ENCODE data around the gene TMEM18.
A peak's percentile ranks its signal among the peaks of the same experiment; 100 is the strongest.
"Not testable (repeated sequence)": the region's sequence is repeated elsewhere in the genome, so short reads cannot be mapped to it uniquely, and the experiment has no call there.

TMEM18 gene

DNA sequence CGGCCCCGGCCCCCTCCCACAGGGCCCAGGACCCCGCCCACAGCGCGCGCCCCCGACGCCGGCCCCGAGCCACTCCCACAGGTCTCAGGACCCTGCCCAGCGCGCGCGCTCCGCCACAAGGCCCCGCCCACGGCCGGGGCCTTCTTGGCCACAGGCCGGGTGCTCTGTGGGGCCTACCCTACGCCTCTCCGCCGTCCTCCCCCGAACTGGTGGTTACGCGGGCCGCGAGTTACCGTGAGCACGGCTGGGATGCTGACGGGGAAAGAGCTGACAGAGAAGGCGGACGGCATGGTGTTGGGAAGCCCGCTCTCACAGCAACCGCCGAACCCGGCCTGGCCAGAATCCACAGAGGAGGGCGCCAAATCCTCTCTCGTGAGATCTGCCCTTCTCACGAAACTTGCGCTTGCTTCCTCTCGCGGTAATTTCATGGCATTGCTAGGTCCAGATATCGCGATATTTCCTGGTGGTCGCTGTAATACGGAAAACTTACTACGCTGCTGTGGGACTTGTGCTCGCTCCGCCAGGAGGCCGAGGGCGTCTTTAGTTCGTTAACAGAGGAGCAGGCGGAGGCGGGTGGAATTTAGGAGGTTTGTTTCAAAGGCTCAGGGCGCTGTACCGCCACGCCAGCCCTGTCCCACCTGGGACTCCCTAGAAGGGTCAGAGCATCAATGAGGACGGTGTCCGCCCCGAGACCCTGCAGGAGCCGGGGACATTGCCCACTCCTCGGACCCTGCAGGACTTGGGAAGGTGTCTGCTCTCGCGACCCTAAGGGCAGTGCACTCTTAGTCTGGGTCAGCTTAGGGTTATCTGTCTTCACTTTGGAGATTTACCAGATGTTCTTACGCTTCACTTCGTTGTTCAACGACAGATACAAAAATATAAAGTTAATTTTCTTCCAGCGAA, at the start of gene TMEM18:
TSS of gene TMEM18 (minus strand) at position 351 of the 903 bp plus-strand sequence. CDS start at position 290, 61 bp downstream.
- peak; percentile 98 to 99 for DNase-seq (ENCODE audit: low read depth in 2 of 2)

DNA sequence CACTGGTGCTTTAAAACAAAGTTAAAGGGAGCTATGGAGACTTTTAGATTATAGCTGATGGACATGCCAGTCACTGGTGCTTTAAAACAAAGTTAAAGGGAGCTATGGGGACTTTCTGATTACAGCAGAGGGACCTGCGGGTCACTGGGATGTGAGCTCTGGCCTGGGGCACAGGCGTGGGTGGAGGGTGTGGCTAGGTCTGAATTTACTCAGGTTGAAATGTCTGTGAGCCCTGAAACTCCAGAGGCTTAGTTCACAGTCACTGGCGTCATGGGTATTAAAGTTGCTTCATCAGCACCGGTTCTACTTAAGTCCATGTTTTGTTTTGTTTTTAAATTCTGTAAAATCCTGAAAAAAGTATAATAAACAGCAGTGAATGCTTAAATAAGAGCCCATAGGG, 49.0 kb upstream of the TMEM18 start:
- DNase-seq (ENCODE audit: low read depth in 2 of 2): no peak

DNA sequence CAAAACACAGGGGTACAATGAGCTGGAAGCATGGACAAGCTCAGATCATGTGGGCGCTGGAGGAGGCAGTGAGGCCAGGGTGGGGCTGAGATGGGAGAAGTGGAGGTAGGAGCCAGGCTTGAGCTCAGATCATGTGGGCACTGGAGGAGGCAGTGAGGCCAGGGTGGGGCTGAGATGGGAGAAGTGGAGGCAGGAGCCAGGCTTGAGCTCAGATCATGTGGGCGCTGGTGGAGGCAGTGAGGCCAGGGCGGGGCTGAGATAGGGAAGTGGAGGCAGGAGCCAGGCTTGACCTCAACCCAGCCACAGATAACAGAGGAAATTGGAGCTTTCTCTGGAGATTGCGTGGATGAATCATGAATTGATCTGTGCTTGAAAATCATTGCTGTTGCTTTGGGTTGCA, 48.3 kb upstream of the TMEM18 start:
- DNase-seq (ENCODE audit: low read depth in 2 of 2): no peak

DNA sequence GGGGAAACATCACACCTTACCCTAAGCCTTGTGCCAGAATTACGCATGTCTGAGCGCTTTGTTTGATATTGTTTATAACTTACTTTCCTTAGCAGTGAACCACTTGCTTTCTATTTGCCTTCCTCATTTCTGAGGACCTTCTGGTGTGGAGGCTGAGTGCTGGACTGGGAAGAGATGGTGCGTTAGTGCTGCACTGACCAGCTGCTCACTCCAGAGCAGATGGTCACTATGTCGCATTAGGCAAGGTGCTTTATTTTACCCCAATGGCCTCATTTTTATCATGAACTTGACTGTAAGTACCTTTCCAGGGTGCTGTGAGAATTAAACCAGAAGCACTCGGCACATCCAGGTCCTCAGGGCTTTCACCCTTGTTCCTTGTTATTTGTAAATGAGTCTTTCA, 46.6 kb upstream of the TMEM18 start:
- DNase-seq (ENCODE audit: low read depth in 2 of 2): no peak

DNA sequence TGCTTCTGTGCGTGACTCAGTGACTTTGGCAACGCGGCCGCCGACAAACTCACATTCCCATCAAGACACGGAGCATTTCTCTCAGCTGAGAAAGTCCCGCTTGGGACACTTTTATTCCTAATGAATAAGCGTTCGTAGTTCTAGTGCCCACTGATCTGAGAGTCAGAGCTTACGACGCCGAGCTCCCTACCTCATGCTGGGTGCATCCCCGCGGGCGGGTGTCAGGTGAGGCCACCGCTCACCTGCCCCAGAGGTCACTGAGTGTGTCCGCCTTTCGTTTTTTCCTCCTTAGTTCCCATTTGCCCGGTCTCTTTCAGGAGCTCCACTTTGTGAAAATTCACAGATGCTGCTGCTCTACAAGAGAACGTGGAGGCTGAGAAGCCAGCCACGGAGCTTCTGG, 43.6 kb upstream of the TMEM18 start:
- DNase-seq (ENCODE audit: low read depth in 2 of 2): no peak

DNA sequence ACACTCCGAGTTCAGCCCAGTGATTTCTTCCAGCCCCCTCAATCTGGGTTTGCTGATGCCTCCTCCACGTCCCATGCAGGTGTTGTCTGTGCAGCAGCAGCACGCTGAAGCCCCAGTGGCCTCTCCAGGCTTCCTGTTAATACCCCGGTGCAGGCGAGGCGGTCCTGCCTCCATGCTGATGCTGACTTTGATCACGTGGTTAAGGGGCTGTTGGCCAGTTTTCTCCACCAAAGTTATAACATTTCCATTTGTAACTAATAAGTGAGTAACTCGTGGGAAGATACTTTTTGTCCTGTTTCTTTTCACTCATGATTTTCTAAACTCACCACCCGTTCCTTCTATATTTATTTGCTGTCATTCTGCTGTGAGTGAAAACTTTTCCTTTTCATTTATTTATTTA, 42.5 kb upstream of the TMEM18 start:
- no peak for DNase-seq (ENCODE audit: low read depth in 2 of 2)

DNA sequence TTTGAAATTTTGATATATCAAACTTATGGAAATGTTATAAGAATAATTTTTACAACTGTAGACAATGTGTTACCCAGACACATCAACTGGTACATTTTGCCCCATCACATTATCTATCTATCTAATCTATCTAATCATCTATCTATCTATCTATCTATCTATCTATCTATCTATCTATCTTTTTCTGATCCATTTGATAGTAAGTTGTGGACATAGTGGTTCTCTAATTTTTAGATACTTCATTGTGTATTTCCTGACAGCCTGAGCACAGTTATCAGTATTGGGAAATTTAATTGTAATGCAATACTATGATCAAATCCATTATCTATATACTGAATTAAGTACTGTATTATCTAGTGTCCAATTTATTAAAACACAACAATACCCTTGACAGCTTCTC, 42.0 kb upstream of the TMEM18 start:
- DNase-seq (ENCODE audit: low read depth in 2 of 2): no peak

DNA sequence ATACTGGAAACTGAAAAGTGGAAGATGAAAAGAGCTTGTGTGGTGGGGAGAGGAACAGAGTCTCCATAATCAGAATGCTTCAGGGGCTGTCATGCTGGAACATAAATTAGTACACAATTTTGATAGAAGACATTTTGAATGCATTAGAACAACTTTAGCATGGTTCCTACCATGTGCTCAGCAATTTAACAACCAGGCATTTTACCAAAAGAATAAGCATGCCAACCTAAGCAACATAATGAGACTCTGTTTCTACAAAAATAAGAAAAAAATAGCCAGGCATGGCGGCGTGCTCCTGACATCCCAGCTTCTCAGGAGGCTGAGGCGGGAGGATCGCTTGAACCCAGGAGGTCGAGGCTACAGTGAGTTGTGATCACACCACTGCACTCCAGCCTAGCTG, 40.5 kb upstream of the TMEM18 start:
- no peak for DNase-seq (ENCODE audit: low read depth in 2 of 2)

DNA sequence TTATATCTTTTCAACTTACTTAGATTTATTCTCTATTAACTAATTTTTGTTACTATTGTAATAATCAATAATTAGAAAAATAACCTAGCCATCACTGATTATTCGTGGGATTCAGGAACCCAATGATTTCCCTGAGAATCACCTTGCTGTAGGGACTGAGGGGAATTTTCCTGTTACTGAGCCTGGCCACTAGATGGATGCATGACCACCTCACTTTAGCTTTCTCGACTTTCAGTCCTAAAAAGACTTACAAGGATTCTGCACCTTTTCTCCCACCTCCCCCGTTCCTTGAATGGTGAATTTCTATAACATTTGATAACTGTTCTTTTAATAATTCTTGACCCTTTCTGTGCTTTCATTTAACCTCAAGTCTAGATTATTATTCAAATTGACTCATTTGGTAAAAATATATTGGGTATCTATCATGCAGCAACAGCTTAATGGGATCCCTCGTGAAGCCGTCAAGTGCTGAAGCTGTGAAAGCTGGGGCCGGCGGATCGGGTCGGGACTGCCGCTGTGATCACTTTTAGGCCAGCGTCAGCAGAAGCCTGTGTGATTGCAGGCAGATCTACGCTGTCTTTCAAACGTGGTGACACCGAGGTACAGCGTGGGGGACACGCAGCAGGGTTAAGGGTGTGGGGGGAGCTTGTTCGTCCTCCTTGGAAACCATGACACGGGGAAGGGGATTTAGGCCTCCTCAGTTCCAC, 38.8 kb upstream of the TMEM18 start:
- DNase-seq (ENCODE audit: low read depth in 2 of 2): no peak

DNA sequence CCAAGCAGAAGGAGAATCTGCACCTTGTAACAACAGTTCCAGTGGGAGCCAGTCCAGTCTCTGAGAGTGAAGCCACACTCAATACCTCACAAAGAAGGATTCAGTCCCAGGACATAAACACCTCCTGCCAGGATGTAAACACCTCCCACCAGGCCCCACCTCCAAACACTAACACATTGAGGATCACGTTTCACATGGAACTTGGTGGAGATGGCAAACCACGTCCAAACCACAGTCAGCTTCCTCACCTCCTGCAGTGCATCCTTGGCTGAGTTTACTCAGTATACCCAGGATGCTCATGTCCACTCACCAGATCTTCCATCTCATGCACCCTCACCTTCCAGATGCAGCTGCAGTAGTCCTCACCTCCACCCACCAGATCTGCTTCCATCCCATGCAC, 37.8 kb upstream of the TMEM18 start:
- no peak for DNase-seq (ENCODE audit: low read depth in 2 of 2)

DNA sequence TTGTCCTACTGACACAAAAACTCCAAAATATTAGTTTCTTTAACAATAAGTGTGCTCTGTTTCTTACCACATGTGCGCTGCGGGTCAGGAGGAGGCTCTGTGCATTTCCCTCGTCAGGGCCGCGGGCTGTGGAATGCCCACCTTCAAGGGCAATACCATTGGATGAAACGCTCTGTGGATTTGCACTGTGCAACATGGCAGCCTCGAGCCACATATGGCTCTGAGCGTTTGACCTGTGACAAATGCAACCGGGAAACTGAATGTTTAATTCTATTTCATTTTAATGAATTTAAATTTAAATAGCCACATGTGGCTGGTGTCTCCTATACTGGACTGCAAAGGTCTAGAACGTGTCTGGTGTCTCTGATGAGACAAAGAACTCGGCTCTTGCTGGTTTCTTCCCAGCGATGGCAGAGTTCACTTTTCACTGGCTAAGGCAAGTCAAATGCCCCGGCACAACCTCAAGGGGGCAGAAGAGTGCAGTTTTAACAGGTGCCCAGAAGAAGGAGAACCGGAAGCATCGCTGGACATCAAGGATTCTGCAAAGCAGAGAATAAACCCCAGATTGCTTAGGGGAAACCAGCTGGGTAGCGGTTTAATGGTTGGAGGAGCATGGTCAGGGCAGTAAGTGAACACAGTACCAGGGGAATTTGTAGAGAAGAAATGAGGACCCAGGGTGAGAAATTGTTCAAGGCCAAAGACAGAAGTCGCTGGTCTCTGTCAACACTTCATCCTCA, 37.0 kb upstream of the TMEM18 start:
- peak in 1 of 2 experiments; percentile 4 for DNase-seq (ENCODE audit: low read depth in 2 of 2)

DNA sequence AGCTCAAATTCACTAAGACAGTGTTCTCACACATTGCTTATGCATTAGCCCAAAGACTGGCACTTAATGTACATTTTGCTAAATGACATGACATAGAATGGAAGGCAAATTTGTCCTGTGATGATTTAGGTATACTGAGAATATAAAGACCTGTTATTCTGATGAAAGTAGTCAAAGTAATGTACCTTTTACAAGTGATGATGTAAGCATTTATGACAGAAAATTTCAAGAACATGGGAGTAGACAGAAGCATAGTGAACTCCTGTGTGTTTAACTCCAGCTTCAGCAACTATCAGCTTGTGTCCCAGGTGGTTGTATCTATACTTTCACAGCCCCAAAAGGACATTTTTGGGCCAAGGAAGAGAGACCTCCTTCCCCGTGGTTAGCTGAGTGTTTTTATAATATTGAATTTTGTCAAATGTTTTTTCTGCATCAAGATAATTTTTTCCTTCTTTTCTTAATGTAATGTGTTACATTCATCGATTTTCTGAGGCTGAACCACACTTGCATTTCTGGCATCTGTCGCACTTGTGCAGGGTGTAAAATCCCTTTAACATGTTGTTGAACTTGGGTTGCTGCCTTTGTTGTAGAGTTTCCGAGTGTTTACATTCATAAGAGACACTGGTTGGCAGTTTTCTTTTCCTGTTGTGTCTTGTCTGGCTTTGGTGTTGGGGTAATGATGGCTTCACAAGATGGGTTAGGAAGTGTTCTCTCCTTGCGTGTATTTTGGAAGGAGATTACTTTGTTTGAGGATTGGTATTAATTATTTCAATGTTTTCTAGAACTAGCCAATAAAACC, 33.9 kb upstream of the TMEM18 start:
- no peak for DNase-seq (ENCODE audit: low read depth in 2 of 2)

DNA sequence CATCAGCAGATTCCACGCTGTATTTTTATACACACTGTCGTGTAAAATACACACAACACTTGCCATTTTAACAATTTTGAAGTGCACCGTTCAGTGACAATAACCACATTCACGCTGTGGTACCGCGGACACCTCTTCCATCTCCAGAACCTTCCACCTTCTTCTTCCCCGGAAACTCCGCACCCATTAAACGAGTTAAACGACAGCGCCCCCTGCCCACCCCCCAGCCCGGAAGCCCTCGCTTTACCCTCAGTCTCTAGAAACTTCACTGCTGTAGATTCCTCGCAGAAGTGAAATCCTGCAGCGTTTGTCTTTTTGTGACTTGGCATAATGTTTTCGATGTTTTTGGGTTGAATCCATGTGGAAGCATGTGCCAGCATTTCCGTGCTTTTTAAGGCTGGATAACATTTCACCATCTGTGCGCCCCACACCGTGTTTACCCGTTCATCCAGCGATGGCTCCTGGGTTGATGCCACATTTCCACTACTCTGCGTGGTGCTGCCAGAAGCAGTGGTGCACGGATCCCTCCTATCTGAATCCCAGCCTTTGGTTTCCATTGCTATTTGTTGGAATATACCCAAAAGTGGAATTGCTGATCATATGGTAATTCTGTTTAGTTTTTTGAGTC, 32.0 kb upstream of the TMEM18 start:
- DNase-seq (ENCODE audit: low read depth in 2 of 2): no peak

DNA sequence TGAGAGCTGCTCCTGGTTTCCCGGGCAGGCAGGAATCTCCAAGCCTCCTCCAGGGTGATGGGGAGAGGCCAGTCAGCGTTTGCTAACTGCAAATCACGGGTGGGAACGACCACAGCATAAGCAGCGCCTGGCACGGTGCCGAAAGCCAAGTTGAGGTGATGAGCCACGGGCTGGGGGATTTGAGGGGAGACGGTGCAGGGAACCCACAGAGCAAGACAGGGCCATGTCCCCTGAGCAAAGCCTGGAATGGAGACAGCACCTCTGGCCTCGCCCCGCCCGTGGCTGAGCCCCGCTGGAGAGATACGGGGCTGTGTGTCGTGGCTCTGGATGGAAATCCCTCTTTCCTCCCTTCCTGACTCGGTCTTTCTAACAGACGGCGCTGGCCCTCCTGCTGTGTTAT, 31.5 kb upstream of the TMEM18 start:
- DNase-seq (ENCODE audit: low read depth in 2 of 2): no peak

DNA sequence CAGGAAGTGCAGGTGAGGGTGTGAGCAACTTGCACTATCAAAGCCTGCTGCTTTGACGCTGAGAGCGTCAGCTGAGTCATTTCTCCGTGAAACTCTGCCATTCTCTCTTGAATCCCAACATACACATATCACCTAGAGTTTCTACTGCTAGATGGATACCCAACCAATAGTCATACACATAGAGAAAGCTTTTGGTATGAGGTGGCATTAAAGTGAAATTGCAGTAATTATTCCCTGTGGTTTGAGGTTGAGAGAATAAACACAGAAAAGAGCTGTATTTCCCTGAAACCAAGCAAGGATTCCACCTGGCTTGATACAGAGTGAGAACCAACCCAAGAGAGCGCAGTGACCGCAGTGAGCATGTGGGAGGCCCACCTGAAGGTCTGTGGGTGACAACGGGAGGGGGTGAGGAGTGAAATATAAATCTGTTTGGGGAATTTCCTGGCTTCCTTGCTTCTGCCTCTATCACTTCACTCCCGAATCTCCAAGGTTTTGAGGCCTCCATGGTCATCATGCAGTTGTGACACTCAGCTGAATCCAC, 28.8 kb upstream of the TMEM18 start:
- DNase-seq (ENCODE audit: low read depth in 2 of 2): no peak

DNA sequence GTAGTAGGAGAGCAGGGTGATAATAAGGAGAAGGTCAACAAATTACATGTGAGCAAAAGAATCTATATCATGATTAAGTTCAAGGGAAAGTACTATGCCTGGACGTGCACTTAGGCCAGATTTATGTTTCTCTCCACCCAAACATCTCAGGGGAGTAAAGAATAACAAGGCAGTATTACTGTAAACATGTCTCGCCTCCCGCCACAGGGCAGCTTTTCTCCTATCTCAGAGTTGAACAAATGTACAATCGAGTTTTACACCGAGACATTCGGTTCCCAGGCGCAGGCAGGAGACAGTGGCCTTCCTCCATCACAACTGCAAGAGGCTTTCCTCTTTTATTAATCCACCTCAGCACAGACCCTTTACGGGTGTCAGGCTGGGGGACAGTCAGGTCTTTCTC, 25.6 kb upstream of the TMEM18 start:
- not testable (repeated sequence) for DNase-seq (ENCODE audit: low read depth in 2 of 2)

DNA sequence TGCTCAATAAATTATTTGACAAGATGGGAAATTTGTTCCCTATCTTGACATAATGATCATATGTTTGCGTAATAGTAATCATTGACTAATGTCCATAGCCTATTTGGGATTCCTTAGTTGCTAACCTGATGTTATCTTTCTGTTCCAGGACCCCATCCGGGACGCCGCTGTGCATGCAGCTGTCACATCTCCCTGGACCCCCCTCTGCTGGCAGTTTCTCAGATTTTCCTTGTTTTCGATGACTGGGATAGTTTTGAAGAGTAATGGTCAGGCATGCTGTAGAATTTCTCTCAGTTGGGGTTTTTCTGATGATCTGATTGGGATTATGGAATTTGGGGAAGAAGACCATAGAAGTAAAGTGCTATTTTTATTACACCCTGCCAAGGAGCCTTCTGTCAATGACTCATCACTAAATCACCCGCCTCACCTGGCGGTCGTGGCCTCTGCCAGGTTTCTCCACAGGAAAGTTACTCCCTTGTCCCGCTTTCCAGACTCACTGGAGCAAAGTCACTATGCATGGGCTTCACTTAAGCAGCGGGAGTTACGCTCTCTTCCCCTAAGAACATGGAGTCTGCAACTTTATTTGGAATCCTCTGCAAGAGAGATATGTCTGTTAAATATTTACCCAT, 19.9 kb upstream of the TMEM18 start:
- DNase-seq (ENCODE audit: low read depth in 2 of 2): no peak

DNA sequence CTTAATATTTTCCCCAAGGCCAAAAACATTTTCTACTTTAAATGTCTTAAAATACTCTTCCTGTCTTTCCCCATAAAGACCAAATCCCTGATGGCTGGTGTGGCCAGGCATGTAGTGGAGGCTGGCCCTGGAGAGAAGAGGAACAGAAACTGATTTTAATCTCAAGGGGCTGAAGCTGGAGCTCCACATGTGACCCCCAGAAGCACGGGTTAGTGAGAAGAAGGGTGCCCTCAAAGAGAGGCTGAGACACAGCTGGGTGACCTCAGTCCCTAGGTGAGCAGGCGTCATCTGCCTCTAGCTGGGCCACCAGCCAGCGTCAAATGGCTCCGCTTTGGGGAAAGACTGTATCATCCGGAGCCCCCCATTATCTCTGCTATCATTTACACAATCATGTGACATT, 19.3 kb upstream of the TMEM18 start:
- DNase-seq (ENCODE audit: low read depth in 2 of 2): no peak

DNA sequence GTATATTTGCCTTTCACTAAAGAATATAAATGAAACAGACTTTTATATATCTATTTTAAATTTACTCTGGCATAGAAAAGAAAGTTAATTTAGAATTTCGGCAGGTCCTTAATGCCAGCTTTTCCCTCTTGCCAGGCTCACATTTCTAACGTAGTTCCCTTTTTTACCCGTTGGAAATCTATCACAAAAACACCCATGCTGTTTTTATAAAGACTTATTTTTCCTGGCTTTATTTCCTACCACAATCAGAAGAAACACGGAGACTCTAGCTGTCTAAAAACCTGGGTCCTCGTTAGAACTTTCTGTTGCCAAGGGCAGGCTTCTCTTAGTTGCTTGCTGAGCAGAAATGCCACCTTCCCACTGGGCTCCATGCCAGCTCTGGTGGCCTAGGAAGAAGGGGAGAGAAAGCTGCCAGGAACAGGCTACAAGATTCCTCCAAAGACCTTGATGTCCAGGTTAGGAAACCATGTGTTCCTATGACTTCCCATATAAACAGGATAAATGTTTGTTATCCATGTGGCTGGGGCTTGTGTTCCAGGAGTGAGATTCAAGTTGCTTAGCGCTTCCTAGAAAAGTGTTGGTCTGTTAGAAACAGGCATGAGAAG, 17.8 kb upstream of the TMEM18 start:
- DNase-seq (ENCODE audit: low read depth in 2 of 2): no peak

DNA sequence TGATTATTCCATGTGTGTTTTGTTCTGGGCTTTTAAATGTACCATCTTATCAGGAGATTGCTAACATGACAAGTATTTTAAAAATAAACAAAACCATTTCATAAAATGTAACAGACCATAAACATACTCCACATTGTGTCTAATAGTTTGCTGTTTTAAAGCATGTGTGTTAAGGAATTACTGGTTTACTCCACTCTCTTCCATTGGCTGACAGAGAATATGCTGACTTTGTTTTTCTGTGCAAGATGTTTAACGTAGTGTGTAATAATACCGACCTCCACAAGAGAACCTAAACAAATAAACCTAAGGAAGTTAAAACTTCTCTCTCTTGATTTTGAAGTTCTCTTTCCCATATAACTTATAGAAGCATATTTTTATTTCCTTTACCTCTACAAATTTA, 17.0 kb upstream of the TMEM18 start:
- no peak for DNase-seq (ENCODE audit: low read depth in 2 of 2)
